WTC11 (cell line): ENCODE data around the gene LDB2. TPM values are rescaled to one million over a fixed set of nuclear protein-coding genes. Genes with fewer than 3 reads are reported as not detected.

Experiments
- ATAC-seq: fragments of 200-7000 bp; cut with Tn5 transposase; 2 replicates; pipeline ENCODE4 v1.10.0; 2021; ENCODE audit warnings: mild to moderate bottlenecking, moderate library complexity
- CTCF ChIA-PET: fragments of 300-600 bp; sonication (Branson Sonifier 250); formaldehyde crosslinking; loops from one replicate; lab custom pipeline; 2021; ENCODE audit warnings: antibody characterized with exemption; lab: Charles Lee
- POLR2A ChIA-PET: fragments of 350-600 bp; sonication (Branson Sonifier 250); formaldehyde crosslinking; loops from one replicate; lab custom pipeline; 2021; ENCODE audit warnings: antibody characterized with exemption; lab: Charles Lee
- DNase-seq: peaks from one replicate; pipeline ENCODE4 v3.0.0; 2021; ENCODE audit warnings: low spot score
- H3K27ac Mint-ChIP-seq: 2 replicates; pipeline ENCODE4 v1.8.0; 2021; ENCODE audit warnings: mixed read lengths
- H3K27me3 Mint-ChIP-seq: 2 replicates; pipeline ENCODE4 v1.8.0; 2021; ENCODE audit warnings: low read depth, mild to moderate bottlenecking, moderate library complexity, mixed read lengths
- H3K36me3 Mint-ChIP-seq: 2 replicates; pipeline ENCODE4 v1.8.0; 2021; ENCODE audit warnings: mixed read lengths
- H3K4me1 Mint-ChIP-seq: 2 replicates; pipeline ENCODE4 v1.8.0; 2022; ENCODE audit warnings: mixed read lengths
- H3K4me3 Mint-ChIP-seq: 2 replicates; pipeline ENCODE4 v1.8.0; 2021; ENCODE audit warnings: mild to moderate bottlenecking, moderate library complexity, mixed read lengths
- H3K9me3 Mint-ChIP-seq: 2 replicates; pipeline ENCODE4 v1.8.0; 2021; ENCODE audit warnings: mixed read lengths
- ATF1 ChIP-seq: sonication (generic); formaldehyde crosslinking; IDR thresholded peaks from 2 replicates; pipeline ENCODE4 v1.8.1; 2023; ENCODE audit warnings: mild to moderate bottlenecking, moderate library complexity, missing genetic modification reagents
- ATF3 ChIP-seq: sonication (generic); formaldehyde crosslinking; conservative IDR thresholded peaks from 2 replicates; pipeline ENCODE4 v1.8.1; 2022; ENCODE audit warnings: mild to moderate bottlenecking, missing genetic modification reagents
- ATF6 ChIP-seq: sonication (generic); formaldehyde crosslinking; IDR thresholded peaks from 2 replicates; pipeline ENCODE4 v1.8.1; 2023; ENCODE audit warnings: mild to moderate bottlenecking, missing genetic modification reagents
- CBFB ChIP-seq: sonication (generic); formaldehyde crosslinking; IDR thresholded peaks from 2 replicates; pipeline ENCODE4 v1.8.1; 2022; ENCODE audit warnings: mild to moderate bottlenecking, low read depth, missing genetic modification reagents
- CREB1 ChIP-seq: sonication (generic); formaldehyde crosslinking; IDR thresholded peaks from 2 replicates; pipeline ENCODE4 v1.8.0; 2023; ENCODE audit warnings: mild to moderate bottlenecking, missing genetic modification reagents
- E2F1 ChIP-seq: sonication (generic); formaldehyde crosslinking; IDR thresholded peaks from 2 replicates; pipeline ENCODE4 v1.8.0; 2022; ENCODE audit warnings: mild to moderate bottlenecking, missing genetic modification reagents
- GABPB1 ChIP-seq: sonication (generic); formaldehyde crosslinking; IDR thresholded peaks from 2 replicates; pipeline ENCODE4 v1.8.1; 2023; ENCODE audit warnings: mild to moderate bottlenecking, missing genetic modification reagents
- IRF1 ChIP-seq: sonication (generic); formaldehyde crosslinking; IDR thresholded peaks from 2 replicates; pipeline ENCODE4 v1.8.0; 2023; ENCODE audit warnings: missing genetic modification reagents
- JUN ChIP-seq: sonication (generic); formaldehyde crosslinking; IDR thresholded peaks from 2 replicates; pipeline ENCODE4 v1.8.0; 2023; ENCODE audit warnings: mild to moderate bottlenecking, missing genetic modification reagents
- MYBL2 ChIP-seq: sonication (generic); formaldehyde crosslinking; IDR thresholded peaks from 2 replicates; pipeline ENCODE4 v1.8.1; 2023; ENCODE audit warnings: mild to moderate bottlenecking, moderate library complexity, missing genetic modification reagents
- PREB ChIP-seq: sonication (generic); formaldehyde crosslinking; IDR thresholded peaks from 2 replicates; pipeline ENCODE4 v1.8.1; 2022; ENCODE audit warnings: mild to moderate bottlenecking, missing genetic modification reagents, moderate library complexity, borderline replicate concordance
- SMAD3 ChIP-seq: sonication (generic); formaldehyde crosslinking; IDR thresholded peaks from 2 replicates; pipeline ENCODE4 v1.8.0; 2022; ENCODE audit warnings: missing genetic modification reagents, mild to moderate bottlenecking, borderline replicate concordance
- TP53 ChIP-seq: sonication (generic); formaldehyde crosslinking; IDR thresholded peaks from 2 replicates; pipeline ENCODE4 v1.8.1; 2023; ENCODE audit warnings: mild to moderate bottlenecking, missing genetic modification reagents
- USF2 ChIP-seq: sonication (generic); formaldehyde crosslinking; IDR thresholded peaks from 2 replicates; pipeline ENCODE4 v1.8.1; 2023; ENCODE audit warnings: mild to moderate bottlenecking, missing genetic modification reagents, moderate library complexity
- ZBTB21 ChIP-seq: sonication (generic); formaldehyde crosslinking; IDR thresholded peaks from 2 replicates; pipeline ENCODE4 v1.8.1; 2023; ENCODE audit warnings: mild to moderate bottlenecking, missing genetic modification reagents, borderline replicate concordance
- ZBTB43 ChIP-seq: sonication (generic); formaldehyde crosslinking; IDR thresholded peaks from 2 replicates; pipeline ENCODE4 v1.8.1; 2023; ENCODE audit warnings: mild to moderate bottlenecking, missing genetic modification reagents
- ZNF138 ChIP-seq: sonication (generic); formaldehyde crosslinking; conservative IDR thresholded peaks from 2 replicates; pipeline ENCODE4 v1.8.1; 2022; ENCODE audit warnings: mild to moderate bottlenecking, moderate library complexity, missing genetic modification reagents
- ZNF219 ChIP-seq: sonication (generic); formaldehyde crosslinking; IDR thresholded peaks from 2 replicates; pipeline ENCODE4 v1.8.0; 2023; ENCODE audit warnings: missing genetic modification reagents, mild to moderate bottlenecking, borderline replicate concordance
- ZNF532 ChIP-seq: fragments of 250-450 bp; sonication (Bioruptor Pico); IDR thresholded peaks from 2 replicates; pipeline ENCODE4 v1.9.0; 2021; ENCODE audit warnings: mild to moderate bottlenecking, borderline replicate concordance
- ZSCAN18 ChIP-seq: fragments of 250-450 bp; sonication (Bioruptor Pico); IDR thresholded peaks from 2 replicates; pipeline ENCODE4 v2.1.2; 2022; ENCODE audit warnings: mild to moderate bottlenecking, moderate library complexity
- total RNA-seq: library from RNA; stranded (reverse); gene quantifications from 3 replicates; pipeline ENCODE4 v1.2.3, GENCODE V29; 2021

LDB2 gene
- total RNA-seq, 1 experiment from 2014 or later = 62.4 TPM

GRCh38 chr4:16677001-16677944, 221.2 kb downstream of the LDB2 start:
- ChIA-PET POLR2A (no interaction called here), CTCF (no interaction called here)
- Mint-ChIP-seq H3K4me3 (no peak overlapping the region), H3K9me3 (no peaks in the 10 kb centered on the region), H3K27me3 (no peaks in the 10 kb centered on the region), H3K36me3 (no peaks in the 10 kb centered on the region), H3K27ac (no peak overlapping the region), H3K4me1 (peaks cover 44% of the 10 kb centered on the region)
- TF ChIP-seq ZNF532 (CRISPR knock-in tag) = no peak
- TF ChIP-seq MYBL2 (CRISPR knock-in tag) = no peak
- TF ChIP-seq PREB (CRISPR knock-in tag) = no peak
- TF ChIP-seq ZSCAN18 (CRISPR knock-in tag) = no peak
- no peak for TF ChIP-seq CBFB (CRISPR knock-in tag)
- TF ChIP-seq E2F1 (CRISPR knock-in tag) = no peak
- no peak for TF ChIP-seq CREB1 (CRISPR knock-in tag)
- TF ChIP-seq ZBTB43 (CRISPR knock-in tag) = no peak
- TF ChIP-seq ATF6 (CRISPR knock-in tag) = no peak
- no peak for TF ChIP-seq ATF3 (CRISPR knock-in tag)
- no peak for TF ChIP-seq ZNF219
- TF ChIP-seq IRF1 = no peak
- TF ChIP-seq GABPB1 (CRISPR knock-in tag) = no peak
- no peak for TF ChIP-seq ZNF138 (CRISPR knock-in tag)
- TF ChIP-seq JUN = no peak
- no peak for TF ChIP-seq TP53 (CRISPR knock-in tag)
- TF ChIP-seq USF2 (CRISPR knock-in tag) = no peak
- no peak for TF ChIP-seq ATF1
- TF ChIP-seq SMAD3 (CRISPR knock-in tag) = no peak
- no peak for TF ChIP-seq ZBTB21
- ATAC-seq (peak; percentile 47; the same call in 1 of the 2 replicates), DNase-seq (no peak)
